ENCODE measurements around the gene ALDH3A1. TPM values are rescaled to one million over a fixed set of nuclear protein-coding genes. Genes with fewer than 3 reads are reported as not detected.

Gene ALDH3A1
- total and polyA plus RNA-seq, 2 donors (not counting 3 experiments of a cell fraction or from before 2014, with no cell fraction given), result 0.11 to 1.2 TPM

GRCh38 chr17:19731626-19732025 is 16.5 kb downstream of the ALDH3A1 start:
- Histone ChIP-seq H2AFZ (ENCODE audit: low read depth, low read length) (no peak overlapping the region), H4K20me1 (replicated peaks; ENCODE audit: control insufficient read depth, extremely low read depth, insufficient read depth, low read length) (no peaks in the 10 kb centered on the region), H3K4me3 (replicated peaks in 1 of 3; ENCODE audit: insufficient read depth in 1 of 3, low read depth in 1 of 3, low read length in 3 of 3) (no peak overlapping the region), H3K9me3 (replicated peaks; ENCODE audit: control insufficient read depth, insufficient read depth, low read length) (no peaks in the 10 kb centered on the region), H3K27ac (ENCODE audit: insufficient read depth, low read depth, low read length) (no peak overlapping the region), H3K4me2 (ENCODE audit: insufficient read depth, low read length) (no peak overlapping the region), H3K36me3 (ENCODE audit: control insufficient read depth in 2 of 2, extremely low read depth in 1 of 2, insufficient read depth in 2 of 2, low read length in 2 of 2) (no peaks in the 10 kb centered on the region), H3K9ac (replicated peaks; ENCODE audit: extremely low read depth, insufficient read depth, low read length) (no peak overlapping the region), H3K4me1 (ENCODE audit: control insufficient read depth, extremely low read depth, insufficient read depth, low read length) (peaks cover 8% of the 10 kb centered on the region), H3K27me3 (ENCODE audit: control insufficient read depth in 2 of 2, insufficient read depth in 2 of 2, low read length in 2 of 2) (no peaks in the 10 kb centered on the region), H3K9me1 (replicated peaks; ENCODE audit: control insufficient read depth, extremely low read depth, insufficient read depth, low read length) (no peaks in the 10 kb centered on the region), H3K79me2 (ENCODE audit: control insufficient read depth, insufficient read depth, low read length) (no peaks in the 10 kb centered on the region)
- no peak for DNase-seq (ENCODE audit: low read depth, low spot score)
- CTCF ChIA-PET, result interaction anchor here (2.0 kb wide), 1 partner anchor 31 kb away, joined by 5 read pairs; no protein-coding TSS in a partner anchor
- dilution Hi-C loops (cut with MboI; ENCODE audit: extremely low pct_ligation_motif_present, low sequenced_read_pairs), result no loop called here
- no peak for FAIRE-seq
- POLR2A ChIA-PET, result no interaction called here
- TF ChIP-seq FOS (IDR thresholded peaks at IDR 0.05; ENCODE audit: borderline replicate concordance, insufficient read depth, low read length) (no peak), EZH2 (IDR thresholded peaks at IDR 0.05; ENCODE audit: borderline replicate concordance, low read depth, low read length, severe bottlenecking) (no peak), MYC (IDR thresholded peaks at IDR 0.05; ENCODE audit: low read depth, low read length) (no peak), POLR2A (IDR thresholded peaks at IDR 0.05; ENCODE audit: low read depth, low read length) (no peak), MAX (IDR thresholded peaks at IDR 0.05; ENCODE audit: insufficient read depth, insufficient read length) (no peak), JUN (IDR thresholded peaks at IDR 0.05; ENCODE audit: borderline replicate concordance, insufficient read depth, insufficient read length, low read depth) (no peak), GATA2 (IDR thresholded peaks at IDR 0.05; ENCODE audit: insufficient read depth, insufficient read length, low read depth, low read length) (no peak), POLR2AphosphoS5 (IDR thresholded peaks at IDR 0.05; ENCODE audit: insufficient read depth, low read depth, low read length) (no peak), CTCF (IDR thresholded peaks at IDR 0.05; ENCODE audit: extremely low read depth in 1 of 2, insufficient read depth in 1 of 2, low read depth in 1 of 2, low read length in 2 of 2) (no peak)
- no TSS peak for BruUV-seq (replicated peaks)
- intact Hi-C loops (cut with micrococcal nuclease), result no loop called here

All from endothelial cell of umbilical vein (primary cell).